SU-DHL-6 (cell line): Measurements from ENCODE around the gene RHCG.

Source experiments
- CTCF ChIP-seq: fragments of 200-600 bp; sonication (generic); IDR thresholded peaks from one replicate; pipeline ENCODE4 v1.5.1; 2017; ENCODE audit warnings: antibody characterized with exemption, mild to moderate bottlenecking, low read length, moderate library complexity; ENCODE audit not compliant: insufficient read depth, poor library complexity, severe bottlenecking
- EZH2phosphoT487 ChIP-seq: fragments of 200-600 bp; sonication (generic), shearing (Covaris generic); conservative IDR thresholded peaks from 2 replicates; pipeline ENCODE4 v1.6.1; 2018; ENCODE audit warnings: mild to moderate bottlenecking, antibody characterized with exemption, low read length, moderate library complexity, mixed read lengths

GRCh38 chr15:89463113-89463512 lies 33.3 kb downstream of the RHCG start:
- TF ChIP-seq EZH2phosphoT487 = no peak
- TF ChIP-seq CTCF = no peak
